Embryonic facial prominence (tissue), 1 donor: ENCODE measurements around the gene PLSCR3.

Source experiments
- DNase-seq: peaks from one replicate; pipeline ENCODE4 v3.0.0-alpha.2; 2016; ENCODE audit errors: extremely low spot score

PLSCR3 gene

GRCh38 chr17:7347630-7348477, 46.5 kb downstream of the PLSCR3 start:
- DNase-seq: no peak

GRCh38 chr17:7346761-7347614, 47.3 kb downstream of the PLSCR3 start:
- DNase-seq: no peak

GRCh38 chr17:7343250-7343649, 51.1 kb downstream of the PLSCR3 start:
- DNase-seq: no peak

- DNase-seq: no peak
Observed at GRCh38 chr17:7341842-7342241, 52.5 kb downstream of the PLSCR3 start.

GRCh38 chr17:7340179-7340578, 54.1 kb downstream of the PLSCR3 start:
- DNase-seq: no peak
